HCT116 (cell line): Measurements from ENCODE around the gene SAP30L. TPM values are rescaled to one million over a fixed set of nuclear protein-coding genes. Genes with fewer than 3 reads are reported as not detected.
A peak's percentile ranks its signal among the peaks of the same experiment; 100 is the strongest.

Source experiments
- ATAC-seq: fragments of 200-7000 bp; cut with Tn5 transposase; 2 replicates; pipeline ENCODE4 v1.9.1; 2020; ENCODE audit warnings: mild to moderate bottlenecking, moderate library complexity
- BruUV-seq: library from RNA; stranded (reverse); fragments of 400-500 nt; replicated peaks from 2 replicates; lab custom pipeline; 2021; lab: Mats Ljungman, UMichigan
- CTCF ChIA-PET: fragments of 300-600 bp; sonication (Branson Sonifier 250); formaldehyde crosslinking; loops from one replicate; lab custom pipeline; 2021; ENCODE audit warnings: antibody characterized with exemption; lab: Charles Lee
- POLR2A ChIA-PET: fragments of 300-600, 350-600 bp; sonication (Branson Sonifier 250); formaldehyde crosslinking; loops from one replicate; lab custom pipeline; 2021; ENCODE audit warnings: antibody characterized with exemption; lab: Charles Lee
- RAD21 ChIA-PET, 2 experiments: fragments of 300-600 bp; sonication (Branson Sonifier 250); formaldehyde crosslinking; loops; one replicate each; lab custom pipeline; 2023; ENCODE audit warnings: low total read pairs in 2 of 2; ENCODE audit not compliant: uncharacterized antibody in 2 of 2, unreplicated experiment in 2 of 2, low non-redundant PET in 1 of 2; lab: Charles Lee
- DNase-seq: peaks from one replicate; pipeline ENCODE4 v3.0.0-alpha.2; 2010; ENCODE audit warnings: low read depth, low spot score
- H2AFZ ChIP-seq: fragments of 200-600 bp; shearing (Covaris generic), sonication (generic); 2 replicates; pipeline ENCODE4 v1.6.1; 2017; ENCODE audit warnings: low read depth, mixed run types, mixed read lengths, antibody characterized with exemption, low read length; ENCODE audit not compliant: poor library complexity, severe bottlenecking
- H3K27ac ChIP-seq: 2 replicates; pipeline ENCODE4 v1.5.1; 2012; ENCODE audit warnings: low read depth, low read length
- H3K27me3 ChIP-seq: fragments of 200-600 bp; sonication (generic); 2 replicates; pipeline ENCODE4 v1.6.1; 2016; ENCODE audit warnings: mixed run types, low read length, mixed read lengths; ENCODE audit not compliant: insufficient read depth
- H3K36me3 ChIP-seq, 2 experiments: fragments of 200-500 bp in 1 of 2; fragments of 200-600 bp in 1 of 2; sonication (Bioruptor generic) in 1 of 2; sonication (generic) in 1 of 2; 2 replicates each; pipeline versions ENCODE4 v1.5.1 to v1.6.1; 2014 to 2016; ENCODE audit warnings: low read length in 2 of 2, inconsistent platforms in 1 of 2, mixed read lengths in 1 of 2, mixed run types in 1 of 2; ENCODE audit not compliant: insufficient read depth in 2 of 2, control insufficient read depth in 1 of 2
- H3K4me1 ChIP-seq, 2 experiments: fragments of 200-600 bp in 1 of 2; sonication (generic) in 1 of 2; 2 replicates each; pipeline versions ENCODE4 v1.5.1 to v1.6.1; 2012 to 2017; ENCODE audit warnings: low read length in 2 of 2, inconsistent platforms in 1 of 2, mild to moderate bottlenecking in 1 of 2, mixed read lengths in 1 of 2, mixed run types in 1 of 2, moderate library complexity in 1 of 2; ENCODE audit not compliant: insufficient read depth in 2 of 2, control insufficient read depth in 1 of 2
- H3K4me2 ChIP-seq: fragments of 200-600 bp; sonication (generic); 2 replicates; pipeline ENCODE4 v1.6.1; 2017; ENCODE audit warnings: mixed run types, low read length, mixed read lengths
- H3K4me3 ChIP-seq, 2 experiments: fragments of 200-600 bp in 1 of 2; sonication (generic) in 1 of 2; replicated peaks in 1 of 2; 2 replicates each; pipeline ENCODE4 v1.5.1; 2011 to 2016; ENCODE audit warnings: low read length in 2 of 2, control low read depth in 1 of 2, low read depth in 1 of 2, mild to moderate bottlenecking in 1 of 2, mixed read lengths in 1 of 2, mixed run types in 1 of 2
- H3K79me2 ChIP-seq: fragments of 200-600 bp; sonication (generic); 2 replicates; pipeline ENCODE4 v1.6.1; 2017; ENCODE audit warnings: mild to moderate bottlenecking, mixed run types, low read length, moderate library complexity, mixed read lengths; ENCODE audit not compliant: insufficient read depth
- H3K9ac ChIP-seq: fragments of 200-600 bp; sonication (generic); 2 replicates; pipeline ENCODE4 v1.6.1; 2016; ENCODE audit warnings: low read length, mixed read lengths
- H3K9me2 ChIP-seq: fragments of 200-600 bp; sonication (generic), shearing (Covaris generic); 2 replicates; pipeline ENCODE4 v1.6.1; 2017; ENCODE audit warnings: mixed run types, mild to moderate bottlenecking, moderate library complexity; ENCODE audit not compliant: insufficient read depth
- H3K9me3 ChIP-seq, 2 experiments: fragments of 200-500 bp in 1 of 2; fragments of 200-600 bp in 1 of 2; sonication (Bioruptor generic) in 1 of 2; sonication (generic) in 1 of 2; 2 replicates each; pipeline ENCODE4 v1.6.1; 2014 to 2017; ENCODE audit warnings: low read length in 2 of 2, mixed read lengths in 2 of 2, inconsistent platforms in 1 of 2, low read depth in 1 of 2, mild to moderate bottlenecking in 1 of 2, mixed run types in 1 of 2, moderate library complexity in 1 of 2; ENCODE audit not compliant: control insufficient read depth in 1 of 2, insufficient read depth in 1 of 2
- H4K20me1 ChIP-seq: fragments of 200-600 bp; sonication (generic), shearing (Covaris generic); 2 replicates; pipeline ENCODE4 v1.6.1; 2017; ENCODE audit warnings: mixed run types, mild to moderate bottlenecking, moderate library complexity; ENCODE audit not compliant: insufficient read depth
- CTCF ChIP-seq, 3 experiments: fragments of 200-600 bp in 1 of 3; sonication (generic) in 1 of 3; IDR thresholded peaks in 2 of 3; conservative IDR thresholded peaks in 1 of 3; 2 replicates each; pipeline ENCODE4 v1.5.1; 2012 to 2017; ENCODE audit warnings: low read depth in 2 of 3, low read length in 2 of 3, antibody characterized with exemption in 1 of 3, borderline replicate concordance in 1 of 3, control low read depth in 1 of 3, mild to moderate bottlenecking in 1 of 3, mixed read lengths in 1 of 3, mixed run types in 1 of 3, moderate library complexity in 1 of 3; ENCODE audit not compliant: insufficient read depth in 1 of 3
- EZH2 ChIP-seq: fragments of 200-600 bp; sonication (generic); IDR thresholded peaks from 2 replicates; pipeline ENCODE4 v1.6.1; 2017; ENCODE audit warnings: antibody characterized with exemption, mixed run types
- POLR2A ChIP-seq: IDR thresholded peaks from 2 replicates; pipeline ENCODE4 v1.7.0; 2011; ENCODE audit warnings: borderline replicate concordance; ENCODE audit not compliant: insufficient read depth, insufficient read length; ENCODE audit errors: extremely low read depth
- REST ChIP-seq: IDR thresholded peaks from 2 replicates; pipeline ENCODE4 v1.6.1; 2012; ENCODE audit warnings: low read depth
- SP1 ChIP-seq: IDR thresholded peaks from 2 replicates; pipeline ENCODE4 v1.6.1; 2012; ENCODE audit warnings: low read depth
- TCF7L2 ChIP-seq: IDR thresholded peaks from 2 replicates; pipeline ENCODE4 v1.7.0; 2011; ENCODE audit warnings: borderline replicate concordance, inconsistent platforms; ENCODE audit not compliant: insufficient read depth, insufficient read length; ENCODE audit errors: extremely low read depth
- YY1 ChIP-seq: IDR thresholded peaks from 2 replicates; pipeline ENCODE4 v1.6.1; 2011; ENCODE audit warnings: low read length, low read depth, moderate library complexity, mild to moderate bottlenecking; ENCODE audit not compliant: insufficient replicate concordance; ENCODE audit errors: extremely low read depth
- ZNF274 ChIP-seq: fragments of 200-500 bp; sonication (Bioruptor generic); IDR thresholded peaks from 2 replicates; pipeline ENCODE4 v1.6.1; 2014; ENCODE audit warnings: mild to moderate bottlenecking, low read depth, low read length, inconsistent platforms
- intact Hi-C: fragments of 100-400 bp; cut with micrococcal nuclease; formaldehyde crosslinking; loops from 2 replicates; pipeline ENCODE4 v1.10.0; 2022
- total RNA-seq: library from RNA; stranded (reverse); gene quantifications from one replicate; pipeline ENCODE4 v1.2.1, GENCODE V29; 2021; ENCODE audit not compliant: unreplicated experiment

Gene SAP30L
- total RNA-seq, 1 experiment from 2014 or later, result 25.5 TPM

- H3K9me2 ChIP-seq, result no peaks in the 10 kb centered on the region
- DNase-seq, result peak; percentile 8
- intact Hi-C loops, result no loop called here
- ATAC-seq, result peak; percentile 93
- H3K79me2 ChIP-seq, result no peaks in the 10 kb centered on the region
- no peaks in the 10 kb centered on the region for H4K20me1 ChIP-seq
- H3K9me3 ChIP-seq, result no peaks in the 10 kb centered on the region
- H3K4me3 ChIP-seq, result no peak within 1 kb of the TSS
- ChIA-PET CTCF (interaction anchor here (1.2 kb wide), 1 partner anchor 12 kb away, joined by 4 read pairs; no protein-coding TSS in a partner anchor), RAD21 (no interaction called here), POLR2A (interaction anchor here (0.7 kb wide), 1 partner anchor 12 kb away, joined by 4 read pairs; no protein-coding TSS in a partner anchor)
- no TSS peak for BruUV-seq
- no peak within 1 kb of the TSS for H3K4me2 ChIP-seq
- H3K27me3 ChIP-seq, result peaks cover 15% of the 10 kb centered on the region; the same call in 1 of the 2 replicates
- H3K27ac ChIP-seq, result no peak within 1 kb of the TSS
- TF ChIP-seq SP1 (no peak), YY1 (no peak), ZNF274 (no peak), EZH2 (no peak), POLR2A (no peak), TCF7L2 (no peak), REST (no peak), CTCF (IDR thresholded peaks at IDR 0.05 in 2 of 3, conservative IDR thresholded peaks at IDR 0.05 in 1 of 3; ENCODE audit: borderline replicate concordance in 1 of 3, insufficient read depth in 1 of 3, low read depth in 2 of 3, low read length in 2 of 3) (no peak)
- no peaks in the 10 kb centered on the region for H3K4me1 ChIP-seq
- H3K9ac ChIP-seq, result no peak within 1 kb of the TSS
- H2AFZ ChIP-seq, result no peak within 1 kb of the TSS
- no peaks in the 10 kb centered on the region for H3K36me3 ChIP-seq
Measured at GRCh38 chr5:154478224-154478565, 32.4 kb downstream of the SAP30L start, which contains the start of gene HAND1. HAND1 (minus strand) TSS chr5:154478227; CDS start chr5:154478008, 219 bp downstream.
